AG04449 (cell line): ENCODE results near the gene TSPAN5.
"Not testable (repeated sequence)": the region's sequence is repeated elsewhere in the genome, so short reads cannot be mapped to it uniquely, and the experiment has no call there.

ENCODE experiments used
- CTCF ChIA-PET: fragments of 350-600 bp; formaldehyde crosslinking; extraction: SDS; loops from one replicate; lab custom pipeline; 2021; ENCODE audit warnings: antibody characterized with exemption; lab: Yijun Ruan, JAX
- POLR2A ChIA-PET: fragments of 400-600, 350-600 bp; formaldehyde crosslinking; extraction: SDS; loops from one replicate; lab custom pipeline; 2020; ENCODE audit warnings: antibody characterized with exemption, inconsistent platforms; lab: Yijun Ruan, JAX
- DNase-seq: peaks from one replicate; pipeline ENCODE4 v3.0.0-alpha.2; 2010; ENCODE audit warnings: low read depth, low spot score
- H3K4me3 ChIP-seq: 2 replicates; pipeline ENCODE4 v1.5.1; 2011; ENCODE audit warnings: low read depth, mild to moderate bottlenecking, control low read depth, low read length
- CTCF ChIP-seq: IDR thresholded peaks from one replicate; pipeline ENCODE4 v1.5.1; 2011; ENCODE audit warnings: mild to moderate bottlenecking, moderate library complexity, low read length, control low read depth, inconsistent platforms; ENCODE audit not compliant: insufficient read depth; ENCODE audit errors: missing control alignments

The TSPAN5 gene

DNA sequence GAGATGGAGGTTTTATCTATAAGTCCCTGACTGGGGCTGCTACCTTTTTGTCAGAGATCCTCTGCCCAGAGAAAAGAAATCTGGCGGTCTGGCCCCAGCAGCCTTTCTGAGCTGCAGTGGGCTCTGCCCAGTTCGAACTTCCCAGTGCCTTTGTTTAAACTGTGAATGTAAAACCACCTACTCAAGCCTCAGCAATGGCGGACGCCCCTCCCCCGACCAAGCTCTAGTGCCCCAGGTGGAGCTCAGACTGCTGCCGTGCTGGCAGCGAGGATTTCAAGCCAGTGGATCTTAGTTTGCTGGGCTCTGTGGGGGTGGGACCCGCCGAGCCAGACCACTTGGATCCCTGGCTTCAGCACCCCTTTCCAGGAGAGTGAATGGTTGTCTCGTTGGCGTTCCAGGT is 121.8 kb downstream of the TSPAN5 start:
- TF ChIP-seq CTCF, result no peak
- no peak overlapping the region for H3K4me3 ChIP-seq
- ChIA-PET POLR2A (no interaction called here), CTCF (no interaction called here)
- no peak for DNase-seq

DNA sequence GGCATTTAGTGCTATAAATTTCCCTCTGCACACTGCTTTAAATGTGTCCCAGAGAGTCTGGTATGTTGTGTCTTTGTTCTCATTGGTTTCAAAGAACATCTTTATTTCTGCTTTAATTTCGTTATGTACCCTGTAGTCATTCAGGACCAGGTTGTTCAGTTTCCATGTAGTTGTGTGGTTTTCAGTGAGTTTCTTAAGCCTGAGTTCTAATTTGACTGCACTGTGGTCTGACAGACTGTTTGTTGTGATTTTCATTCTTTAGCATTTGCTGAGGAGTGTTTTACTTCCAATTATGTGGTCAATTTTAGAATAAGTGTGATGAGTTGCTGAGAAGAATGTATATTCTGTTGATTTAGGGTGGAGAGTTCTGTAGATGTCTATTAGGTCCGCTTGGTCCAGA is 124.3 kb downstream of the TSPAN5 start:
- DNase-seq, H3K4me3 ChIP-seq, POLR2A ChIA-PET: not testable (repeated sequence)
- CTCF ChIA-PET, result interaction anchor here (0.8 kb wide), 1 partner anchor 66 kb away, joined by 3 read pairs; no protein-coding TSS in a partner anchor

DNA sequence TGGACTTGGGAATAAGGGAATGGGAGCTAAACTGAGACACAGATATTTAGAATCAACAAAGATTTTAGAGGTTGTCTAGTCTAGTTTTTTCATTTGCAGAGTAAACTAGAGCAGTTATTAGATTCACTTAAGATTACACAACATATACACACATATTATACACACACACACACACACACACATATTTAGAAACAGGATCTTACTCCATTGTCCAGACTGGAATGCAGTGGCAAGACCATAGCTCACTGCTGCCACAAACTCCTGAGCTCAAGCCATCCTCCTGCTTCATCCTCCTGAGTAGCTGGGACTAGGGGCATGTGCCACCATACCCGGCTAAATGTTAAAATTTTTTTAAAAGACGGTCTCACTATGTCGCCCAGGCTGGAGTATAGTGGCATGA is 127.8 kb downstream of the TSPAN5 start:
- no peak for DNase-seq
- no peak overlapping the region for H3K4me3 ChIP-seq
- ChIA-PET CTCF (interaction anchor here (2.2 to 2.6 kb wide), 2 partner anchors 9 to 63 kb away, joined by 7 to 9 read pairs; no protein-coding TSS in a partner anchor), POLR2A (interaction anchor here (0.7 kb wide), 1 partner anchor 32 kb away, joined by 3 read pairs; no protein-coding TSS in a partner anchor)
- no peak for TF ChIP-seq CTCF

DNA sequence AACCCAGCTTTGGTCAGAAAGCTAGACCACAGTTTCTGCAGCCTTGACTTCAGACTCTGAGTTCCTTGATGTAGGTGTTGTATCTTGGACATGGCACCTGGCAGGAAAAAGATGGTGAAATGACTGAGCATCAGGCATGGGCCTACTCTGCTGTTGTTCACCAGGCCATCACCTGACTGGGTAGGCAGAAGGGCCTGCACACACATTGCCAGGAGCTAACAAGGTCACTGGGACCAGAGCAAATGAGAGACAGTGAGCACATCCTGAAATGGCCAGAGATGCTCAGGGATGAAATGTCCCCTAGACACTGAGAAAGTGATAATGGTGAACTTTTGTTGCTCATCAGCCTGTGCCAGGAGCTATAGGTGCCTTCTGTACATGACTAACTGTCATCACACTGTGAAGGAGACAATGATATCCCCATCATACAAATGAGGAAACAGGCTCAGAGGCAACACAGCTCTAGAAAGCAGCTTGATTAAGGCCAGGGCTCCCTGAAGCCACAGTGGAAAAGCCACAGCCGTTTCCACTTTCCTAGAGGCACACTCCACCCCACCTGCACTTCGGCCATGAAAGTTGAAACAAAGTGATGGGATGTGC is 128.3 kb downstream of the TSPAN5 start:
- CTCF ChIA-PET, result interaction anchor here (1.9 to 2.6 kb wide), 3 partner anchors 9 to 63 kb away, joined by 5 to 9 read pairs (median 7); no protein-coding TSS in a partner anchor
- TF ChIP-seq CTCF, result no peak
- POLR2A ChIA-PET, result interaction anchor here (0.7 kb wide), 1 partner anchor 32 kb away, joined by 3 read pairs; no protein-coding TSS in a partner anchor
- H3K4me3 ChIP-seq, result no peak overlapping the region
- no peak for DNase-seq

DNA sequence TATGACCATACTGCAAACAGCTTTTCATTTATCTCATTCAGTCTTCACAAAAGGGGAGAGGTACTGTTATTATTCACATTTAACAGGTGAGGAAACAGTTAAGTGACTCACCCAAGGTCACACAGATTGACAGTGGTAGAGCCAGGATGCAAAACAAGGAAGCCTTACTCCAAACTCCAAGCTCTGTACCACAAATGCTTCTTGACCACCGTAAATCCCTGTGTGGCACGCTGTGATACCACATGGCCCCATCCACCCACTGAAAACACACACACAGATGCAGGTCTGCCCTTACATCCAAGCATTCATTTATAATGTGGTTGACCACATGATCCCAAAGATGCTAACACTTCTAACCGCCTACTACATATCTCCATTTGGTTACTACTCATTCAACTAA is 129.5 kb downstream of the TSPAN5 start:
- no peak for TF ChIP-seq CTCF
- CTCF ChIA-PET, result interaction anchor here (1.9 to 2.6 kb wide), 2 partner anchors 10 to 61 kb away, joined by 5 to 9 read pairs; no protein-coding TSS in a partner anchor
- POLR2A ChIA-PET, result no interaction called here
- no peak for DNase-seq
- H3K4me3 ChIP-seq, result no peak overlapping the region

DNA sequence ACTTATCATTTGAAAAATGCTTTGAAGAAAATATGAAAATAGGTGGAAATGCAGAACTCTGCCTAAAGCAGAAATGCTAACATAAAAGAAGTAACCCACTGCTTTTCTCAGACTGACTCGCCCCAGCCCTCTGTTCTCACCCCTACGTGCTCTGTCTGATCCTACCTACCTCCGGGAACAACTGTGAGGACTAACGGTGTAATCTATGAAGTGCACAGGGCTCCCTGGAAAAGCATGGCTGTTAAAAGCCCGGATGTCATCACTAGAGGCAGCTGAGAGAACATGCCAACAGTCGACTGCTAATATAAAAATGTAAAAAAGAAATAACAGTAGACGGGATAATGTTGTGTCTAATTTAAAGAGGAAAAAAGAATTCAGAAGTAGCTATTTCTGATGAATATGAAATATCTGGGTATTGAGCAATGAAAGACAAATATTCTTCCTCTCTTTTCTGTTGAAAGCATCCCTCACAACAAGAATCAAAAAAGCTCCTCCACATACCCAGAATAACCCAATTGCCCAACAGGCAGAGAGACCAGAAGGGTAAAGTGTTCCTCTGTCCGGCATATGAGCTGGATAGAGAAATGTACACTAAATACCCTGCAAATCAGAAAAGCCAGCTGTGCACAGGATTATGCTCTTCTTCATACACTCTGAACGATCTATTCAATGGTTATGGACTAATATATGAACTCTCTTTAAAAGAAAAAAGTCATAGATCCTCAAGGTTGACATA is 130.7 kb downstream of the TSPAN5 start:
- CTCF ChIA-PET, result interaction anchor here (0.7 to 1.9 kb wide), 3 partner anchors 10 to 60 kb away, joined by 4 to 5 read pairs (median 4); no protein-coding TSS in a partner anchor

More for the DNA sequence above, 130.7 kb downstream of the TSPAN5 start:
- POLR2A ChIA-PET, result no interaction called here
- no peak for DNase-seq
- TF ChIP-seq CTCF, result no peak
- H3K4me3 ChIP-seq, result no peak overlapping the region
